Myocyte (in vitro differentiated cells): ENCODE measurements around the gene KIF6. TPM values are rescaled to one million over a fixed set of nuclear protein-coding genes. Genes with fewer than 3 reads are reported as not detected.
A peak's percentile ranks its signal among the peaks of the same experiment; 100 is the strongest.

Source experiments
- DNase-seq: peaks from one replicate; pipeline ENCODE4 v3.0.0-alpha.2; 2012; ENCODE audit warnings: low read depth
- total RNA-seq: library from RNA; depleted of rRNA; stranded (reverse); fragments of >200 nt; gene quantifications from 2 replicates; pipeline ENCODE4 v1.2.3, GENCODE V29; 2014

Gene KIF6
- total RNA-seq, 1 donor from 2014 or later = not detected

GRCh38 chr6:39388606-39389483, 336.4 kb downstream of the KIF6 start:
- no peak for DNase-seq

GRCh38 chr6:39387785-39388184, 337.4 kb downstream of the KIF6 start:
- DNase-seq = no peak

- no peak for DNase-seq
These were observed 338.7 kb downstream of the KIF6 start for GRCh38 chr6:39386487-39386886.

GRCh38 chr6:39381550-39382140, 343.6 kb downstream of the KIF6 start:
- DNase-seq = no peak

GRCh38 chr6:39380837-39381549, 344.2 kb downstream of the KIF6 start:
- DNase-seq = no peak

- DNase-seq = no peak
These were observed 346.2 kb downstream of the KIF6 start for GRCh38 chr6:39378960-39379425.

- DNase-seq = peak; percentile 11
These were observed 346.8 kb downstream of the KIF6 start for GRCh38 chr6:39378175-39378959.

GRCh38 chr6:39377539-39377950, 347.7 kb downstream of the KIF6 start:
- DNase-seq = peak; percentile 49

- DNase-seq = no peak
These were observed 349.8 kb downstream of the KIF6 start for GRCh38 chr6:39375405-39375804.

GRCh38 chr6:39370390-39370789, 354.8 kb downstream of the KIF6 start:
- DNase-seq = no peak

GRCh38 chr6:39369987-39370386, 355.2 kb downstream of the KIF6 start:
- DNase-seq = no peak

- no peak for DNase-seq
These were observed 357.5 kb downstream of the KIF6 start for GRCh38 chr6:39367700-39368099.

GRCh38 chr6:39366931-39367618, 358.1 kb downstream of the KIF6 start:
- DNase-seq = no peak

- DNase-seq = peak; percentile 5
These were observed 359.7 kb downstream of the KIF6 start for GRCh38 chr6:39365281-39366074.

GRCh38 chr6:39363280-39363679, 361.9 kb downstream of the KIF6 start:
- no peak for DNase-seq

GRCh38 chr6:39362487-39362865, 362.7 kb downstream of the KIF6 start:
- peak; percentile 4 for DNase-seq

GRCh38 chr6:39361657-39362486, 363.3 kb downstream of the KIF6 start:
- DNase-seq = peak; percentile 72

- DNase-seq = no peak
These were observed 364.8 kb downstream of the KIF6 start for GRCh38 chr6:39360378-39360777.
